Suppressor macrophage treated with lipopolysaccharide for 1 hour (primary cell): ENCODE results near the gene KDM4B.
"Not testable (repeated sequence)": the region's sequence is repeated elsewhere in the genome, so short reads cannot be mapped to it uniquely, and the experiment has no call there.

ENCODE experiments used
- DNase-seq, 3 donors: peaks; one replicate each; pipeline ENCODE4 v3.0.0-alpha.2; 2020 to 2022

Gene KDM4B

DNA sequence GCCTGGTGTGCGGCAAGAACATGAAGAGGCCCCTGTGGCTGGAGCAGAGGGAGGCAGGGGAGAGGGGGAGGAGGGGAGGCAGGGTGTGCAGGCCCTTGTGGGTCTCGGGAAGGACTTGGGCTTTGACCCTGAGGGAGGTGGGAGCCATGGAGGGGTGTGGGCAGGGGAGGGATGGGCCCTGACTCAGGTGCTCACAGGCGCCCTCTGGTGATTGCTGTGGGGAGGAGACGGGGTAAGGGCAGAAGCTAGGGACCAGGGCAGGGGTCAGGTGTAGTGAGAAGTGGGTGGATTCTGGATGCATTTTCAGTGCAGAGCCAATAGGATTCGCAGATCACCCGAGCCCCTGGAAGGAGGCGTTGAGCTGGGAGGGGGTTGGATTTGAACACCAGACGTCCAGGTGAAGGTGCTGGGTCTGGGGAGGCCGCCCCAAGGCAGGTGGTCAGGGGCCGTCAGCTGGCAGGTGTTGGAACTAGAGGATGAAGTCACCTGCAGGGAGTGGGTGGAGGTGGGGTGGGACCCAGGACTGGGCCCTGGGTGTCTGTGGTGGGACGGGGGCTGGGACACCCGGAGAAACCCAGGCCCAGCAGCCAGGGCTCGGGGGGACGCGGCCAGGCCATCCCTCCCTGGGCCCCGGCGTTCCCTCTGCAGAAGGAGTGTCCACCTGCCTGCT, 185.4 kb downstream of the KDM4B start:
- DNase-seq = peak; percentile 37 to 68 (median 46)

DNA sequence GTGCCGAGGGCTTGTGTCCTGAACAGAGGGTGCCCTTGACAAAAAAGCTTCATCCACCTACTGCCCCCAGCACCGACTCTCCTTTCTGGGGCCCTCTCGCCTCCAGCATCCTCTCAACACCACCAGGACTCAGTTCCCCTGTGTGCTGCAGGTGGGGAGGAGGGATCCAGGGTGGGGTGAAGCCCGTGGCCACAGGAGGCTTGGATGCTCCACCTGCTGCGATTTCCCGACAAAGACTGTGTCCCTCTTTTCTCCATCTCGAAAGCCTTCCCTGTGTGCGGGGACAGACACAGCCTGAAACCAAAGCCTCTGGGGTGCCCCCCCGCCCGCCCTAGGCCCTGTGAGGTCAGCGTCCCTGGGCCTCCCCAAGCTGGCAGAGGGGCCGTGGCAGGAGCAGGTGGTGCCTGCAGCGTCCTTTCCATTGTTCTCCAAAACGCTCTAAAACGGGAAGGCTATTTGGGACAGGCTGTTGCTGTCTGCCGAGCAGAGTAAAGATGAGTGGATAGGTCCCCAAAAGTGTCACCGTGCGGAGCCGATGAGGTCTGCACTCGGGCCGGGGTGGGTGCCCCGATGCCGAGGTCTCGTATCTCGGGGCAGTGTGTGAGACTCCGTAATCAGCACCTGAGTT, 186.0 kb downstream of the KDM4B start:
- no peak for DNase-seq

DNA sequence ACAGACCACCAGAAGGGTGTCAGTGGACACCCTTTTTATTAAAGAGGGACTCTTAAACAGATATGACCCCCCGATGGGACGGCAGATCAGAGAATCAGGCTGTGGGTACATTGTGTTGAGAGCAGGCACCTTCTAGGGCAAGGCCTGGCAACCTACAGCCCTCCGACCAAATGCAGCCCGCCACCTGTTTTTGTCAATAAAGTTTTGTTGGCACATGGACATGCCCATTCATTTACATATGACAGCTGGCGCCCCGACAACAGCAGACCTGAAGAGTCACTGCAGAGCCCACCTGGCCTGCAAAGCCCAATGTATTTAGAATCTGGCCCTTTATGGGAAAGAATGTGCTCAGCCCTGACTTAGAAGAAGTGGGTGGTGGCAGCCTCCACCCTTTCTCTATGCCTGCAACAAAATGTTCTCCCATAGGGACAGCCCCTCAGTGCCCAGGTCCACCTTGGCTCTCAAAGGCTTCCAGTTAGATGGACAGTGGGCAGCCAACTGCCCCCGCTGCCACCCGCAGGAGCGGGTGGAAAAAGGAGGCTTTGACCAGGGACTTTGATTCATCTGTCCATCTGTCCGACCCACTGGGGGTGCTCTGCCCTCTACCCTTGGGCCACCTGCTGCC, 186.8 kb downstream of the KDM4B start:
- no peak for DNase-seq

DNA sequence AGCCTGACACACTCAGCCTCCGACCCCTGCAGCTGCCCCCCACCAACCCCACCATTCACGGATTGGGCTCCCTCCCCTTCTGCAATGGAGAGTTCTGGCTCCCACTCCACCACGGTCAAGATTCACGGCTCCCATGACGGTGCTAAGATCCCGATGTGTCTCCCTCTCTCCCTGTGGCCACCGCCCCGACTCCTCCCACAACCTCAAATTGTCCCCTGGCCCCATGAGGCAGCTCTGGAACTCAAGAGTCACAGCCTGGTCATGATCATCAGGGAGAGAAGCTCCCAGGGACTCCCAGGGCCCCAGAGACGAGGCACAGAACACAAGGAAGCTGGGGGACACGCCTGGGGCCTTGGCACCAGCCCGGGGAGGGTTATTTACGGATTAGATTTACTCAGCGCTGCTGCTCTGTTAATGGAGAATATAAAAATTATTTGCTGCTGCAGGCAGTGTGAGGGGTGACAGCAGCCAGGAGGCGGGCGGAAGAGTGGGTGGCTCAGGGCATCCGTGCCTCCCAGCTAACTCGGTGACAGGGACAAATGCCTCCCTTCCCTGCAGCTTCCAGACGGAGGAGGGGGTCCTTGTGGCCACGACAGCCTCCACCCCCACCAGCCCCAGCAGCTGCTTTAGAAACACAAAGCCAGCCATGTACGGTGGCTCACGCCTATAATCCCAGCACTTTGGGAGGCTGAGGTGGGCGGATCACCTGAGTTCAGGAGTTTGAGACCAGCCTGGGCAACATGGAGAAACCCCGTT, 187.5 kb downstream of the KDM4B start:
- no peak for DNase-seq

DNA sequence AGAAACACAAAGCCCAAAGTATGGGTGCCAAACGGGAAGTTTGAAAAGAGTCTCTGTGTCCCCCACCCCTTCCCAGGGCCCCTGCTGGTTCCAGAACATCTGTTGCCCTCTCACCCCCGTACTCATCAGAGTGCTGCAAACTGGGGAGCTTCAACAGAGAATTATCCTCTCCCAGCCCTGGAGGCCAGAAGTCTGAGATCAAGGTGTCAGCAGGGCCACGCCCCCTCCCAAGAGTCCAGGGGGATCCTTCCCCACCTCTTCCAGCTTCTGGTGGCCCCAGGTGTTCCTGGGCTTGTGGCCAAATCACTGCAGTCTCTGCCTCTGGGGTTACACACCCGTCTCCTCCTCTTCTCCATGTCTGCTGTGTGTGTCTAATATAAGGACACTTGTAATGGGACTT, 188.3 kb downstream of the KDM4B start:
- no peak for DNase-seq

DNA sequence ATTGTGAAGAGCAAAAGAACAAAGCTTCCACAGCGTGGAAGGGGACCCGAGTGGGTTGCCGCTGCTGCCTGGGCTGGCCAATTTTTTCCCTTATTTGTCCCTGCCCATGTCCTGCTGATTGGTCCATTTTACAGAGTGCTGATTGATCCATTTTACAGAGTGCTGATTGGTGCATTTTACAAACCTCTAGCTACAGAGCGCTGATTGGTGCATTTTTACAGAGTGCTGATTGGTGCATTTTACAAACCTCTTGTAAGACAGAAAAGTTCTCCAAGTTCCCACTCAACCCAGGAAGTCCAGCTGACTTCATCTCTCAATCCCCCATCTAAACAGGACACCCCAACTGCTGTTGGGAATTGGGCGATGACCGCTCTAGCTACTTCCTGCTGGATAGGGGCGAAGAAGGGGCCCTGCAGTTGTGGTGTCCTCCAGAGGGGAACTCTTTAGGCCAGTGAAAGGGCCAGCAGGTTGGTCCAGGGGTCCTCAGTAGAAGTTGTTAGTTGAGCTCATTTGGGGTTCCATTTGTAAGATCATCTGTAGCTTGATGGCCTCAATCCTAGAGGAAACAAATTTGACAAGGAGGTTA, 189.7 kb downstream of the KDM4B start:
- DNase-seq = not testable (repeated sequence)

DNA sequence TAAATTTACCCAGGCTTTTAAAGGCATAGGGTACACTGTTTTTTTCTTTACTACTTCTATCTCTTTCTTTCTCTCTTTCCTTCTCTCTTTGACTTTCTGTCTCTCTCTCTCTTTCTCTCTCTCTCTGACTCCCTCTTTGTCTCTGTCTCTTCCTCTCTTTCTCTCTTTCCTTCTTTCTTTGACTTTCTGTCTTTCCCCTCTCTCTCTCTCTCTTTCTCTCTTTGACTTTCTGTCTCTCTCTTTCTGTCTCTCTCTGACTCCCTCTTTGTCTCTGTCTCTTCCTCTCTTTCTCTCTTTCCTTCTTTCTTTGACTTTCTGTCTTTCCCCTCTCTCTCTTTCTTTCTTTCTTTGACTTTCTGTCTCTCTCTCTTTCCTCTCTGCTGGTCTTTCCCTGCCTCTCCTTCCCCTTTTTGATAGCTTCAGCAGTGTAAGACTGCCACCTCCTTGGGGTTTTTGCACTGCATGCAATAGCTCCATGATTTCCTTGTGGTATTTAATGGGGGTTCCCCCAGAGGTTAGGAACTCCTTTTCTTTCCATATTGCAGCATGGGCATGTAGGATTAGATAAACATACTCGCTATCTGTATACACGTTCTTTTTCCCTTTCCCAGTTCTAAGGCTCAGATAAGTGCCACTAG, 191.4 kb downstream of the KDM4B start:
- peak; percentile 59 to 65 (median 63) for DNase-seq

DNA sequence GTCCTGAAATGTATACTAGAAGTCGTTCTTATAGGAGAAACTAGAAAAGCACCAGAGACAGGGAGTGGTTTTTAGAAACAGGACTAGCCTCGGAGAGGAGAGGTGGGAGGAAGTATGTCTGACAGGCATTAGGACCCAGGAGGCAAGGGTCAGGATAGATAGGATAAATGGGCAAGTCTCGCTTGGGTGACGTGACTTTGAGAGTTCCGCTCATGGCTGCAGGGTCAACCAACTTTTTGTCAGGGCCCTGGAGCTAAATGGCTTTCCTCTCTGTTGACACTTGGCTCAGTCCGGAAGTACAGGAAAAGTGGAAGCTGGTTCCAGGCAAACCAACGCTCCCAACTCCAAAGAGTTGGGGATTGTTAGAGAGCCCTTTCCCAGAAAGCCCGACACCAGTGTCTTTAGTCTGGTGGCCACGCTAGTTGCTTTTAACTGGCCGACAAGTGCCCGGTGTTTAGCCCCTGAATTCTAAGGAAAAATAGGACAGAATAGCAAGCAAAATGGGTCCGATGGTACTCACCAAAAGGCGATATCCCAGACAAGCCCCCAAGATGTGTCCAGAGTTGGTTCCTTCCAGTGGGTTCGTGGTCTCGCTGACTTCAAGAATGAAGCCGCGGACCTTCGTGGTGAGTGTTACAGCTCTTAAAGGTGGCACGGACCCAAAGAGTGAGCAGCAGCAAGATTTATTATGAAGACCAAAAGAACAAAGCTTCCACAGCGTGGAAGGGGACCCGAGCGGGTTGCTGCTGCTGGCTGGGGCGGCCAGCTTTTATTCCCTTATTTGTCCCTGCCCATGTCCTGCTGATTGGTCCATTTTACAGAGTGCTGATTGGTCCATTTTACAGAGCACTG, 196.2 kb downstream of the KDM4B start:
- DNase-seq = not testable (repeated sequence)

DNA sequence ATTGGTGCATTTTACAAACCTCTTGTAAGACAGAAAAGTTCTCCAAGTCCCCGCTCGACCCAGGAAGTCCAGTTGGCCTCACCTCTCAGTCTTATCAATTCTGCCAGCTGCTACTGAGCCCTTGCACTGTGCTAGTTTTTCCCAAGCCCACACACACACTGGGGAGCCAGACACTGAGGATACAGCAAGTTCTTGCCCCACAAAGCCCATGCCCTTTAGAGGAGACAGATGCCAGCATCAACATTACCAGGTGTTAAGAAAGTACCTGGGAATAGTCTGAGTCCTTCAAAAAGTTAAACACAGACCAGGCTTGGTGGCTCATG, 196.7 kb downstream of the KDM4B start:
- no peak for DNase-seq

DNA sequence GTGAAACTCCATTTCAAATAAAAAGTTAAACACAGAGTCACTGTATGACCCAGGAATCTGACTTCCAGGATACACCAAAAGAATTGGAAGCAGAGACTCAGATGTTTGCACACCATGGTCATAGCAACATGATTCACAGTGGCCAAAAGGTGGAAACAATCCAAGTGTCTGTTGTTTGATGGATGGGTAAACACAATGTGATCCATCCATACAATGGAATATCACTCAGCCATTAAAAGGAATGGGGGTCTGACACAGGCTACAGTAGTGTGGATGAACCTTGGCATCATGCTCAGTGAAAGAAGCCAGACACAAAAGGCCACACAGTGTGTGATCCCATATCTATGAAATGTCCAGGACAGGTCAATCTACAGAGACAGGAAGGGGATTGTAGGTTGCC, 197.3 kb downstream of the KDM4B start:
- no peak for DNase-seq

DNA sequence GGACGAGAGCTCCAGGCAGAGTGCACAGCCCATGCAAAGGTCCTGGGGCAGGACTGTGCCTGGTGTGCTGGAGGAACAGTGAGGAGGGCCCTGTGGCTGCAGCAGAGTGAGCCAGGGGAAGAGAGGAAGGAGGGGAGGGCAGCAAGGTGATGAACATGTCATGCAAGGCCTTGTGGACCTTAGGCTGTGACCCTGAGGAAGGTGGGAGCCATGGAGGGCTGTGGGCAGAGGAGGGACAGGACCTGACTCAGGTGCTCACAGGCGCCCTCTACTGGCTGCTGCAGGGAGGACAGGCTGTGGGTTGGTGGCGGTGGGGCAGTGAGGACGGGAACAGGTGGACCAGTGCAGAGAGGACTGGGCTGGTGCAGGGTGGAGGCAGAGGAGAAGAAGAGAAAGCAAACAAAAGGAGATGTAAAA, 201.4 kb downstream of the KDM4B start:
- peak in 2 of 3 donors; percentile 37 to 45 for DNase-seq

DNA sequence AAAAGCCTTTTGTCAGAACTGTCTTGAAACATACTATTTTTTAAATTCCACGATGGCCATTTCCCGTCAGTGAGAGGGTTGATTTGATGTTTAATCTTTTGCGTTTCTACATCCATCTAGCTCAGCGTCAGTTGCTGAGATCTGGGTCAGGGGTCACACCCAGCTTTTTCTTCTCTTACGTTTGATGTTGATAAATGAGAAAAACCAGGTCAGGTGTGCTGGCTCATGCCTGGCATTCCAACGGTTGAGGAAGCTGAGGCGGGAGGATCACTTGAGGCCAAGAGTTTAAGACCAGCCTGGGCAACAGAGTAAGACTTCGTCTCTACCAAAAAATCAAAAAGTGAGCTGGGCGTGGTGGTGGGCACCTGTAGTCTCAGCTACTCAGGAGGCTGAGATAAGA, 202.8 kb downstream of the KDM4B start:
- no peak for DNase-seq

DNA sequence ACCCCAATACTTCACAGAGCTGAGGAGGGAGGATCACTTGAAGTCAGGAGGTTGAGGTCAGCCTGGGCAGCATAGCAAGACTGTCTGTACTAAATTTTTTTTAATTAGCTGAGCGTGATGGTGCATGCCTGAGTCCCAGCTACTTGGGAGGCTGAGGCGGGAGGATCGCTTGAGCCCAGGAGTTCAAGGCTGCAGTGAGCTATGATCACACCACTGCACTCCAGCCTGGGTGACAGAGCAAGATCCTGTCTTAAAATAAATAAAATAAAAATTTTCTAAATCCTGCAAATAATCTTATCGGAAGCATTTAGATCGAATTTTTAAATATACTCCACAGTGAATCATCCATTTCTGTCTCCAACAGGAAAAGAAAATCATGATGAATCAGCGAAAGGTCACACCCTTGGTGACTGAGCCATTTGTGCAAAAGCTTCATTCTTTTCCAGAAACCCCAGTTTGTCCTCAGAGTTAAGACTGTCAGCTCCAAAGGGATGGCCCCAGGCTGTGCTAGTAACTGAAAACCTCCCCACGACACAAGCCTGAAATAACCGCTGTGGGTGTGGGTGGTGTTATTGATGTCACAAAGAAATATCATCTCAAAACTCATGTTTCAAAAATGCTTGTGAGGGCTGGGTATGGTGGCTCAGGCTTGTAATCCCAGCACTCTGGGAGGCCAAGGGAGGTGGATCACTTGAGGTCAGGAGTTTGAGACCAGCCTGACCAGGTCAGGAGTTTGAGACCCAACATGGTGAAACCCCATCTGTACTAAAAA, 204.1 kb downstream of the KDM4B start:
- DNase-seq = peak; percentile 85 to 86 (median 85)

DNA sequence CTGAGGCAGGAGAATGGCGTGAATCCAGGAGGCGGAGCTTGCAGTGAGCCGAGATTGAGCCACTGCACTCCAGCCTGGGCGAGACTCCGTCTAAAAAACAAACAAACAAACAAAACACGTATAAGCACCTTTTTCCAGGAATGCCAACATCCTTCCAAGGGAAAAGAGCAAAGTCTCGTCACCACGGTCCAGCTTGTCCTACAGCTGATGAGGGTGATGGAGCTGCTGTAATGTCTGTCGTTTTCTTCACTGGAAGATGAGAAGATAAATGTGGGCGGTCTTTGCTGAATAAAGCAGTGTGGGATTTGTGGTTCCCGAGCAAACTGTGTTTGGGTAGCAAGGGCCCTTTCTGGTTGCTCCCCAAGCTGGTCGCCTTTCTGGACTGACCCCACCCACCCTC, 205.1 kb downstream of the KDM4B start:
- no peak for DNase-seq

DNA sequence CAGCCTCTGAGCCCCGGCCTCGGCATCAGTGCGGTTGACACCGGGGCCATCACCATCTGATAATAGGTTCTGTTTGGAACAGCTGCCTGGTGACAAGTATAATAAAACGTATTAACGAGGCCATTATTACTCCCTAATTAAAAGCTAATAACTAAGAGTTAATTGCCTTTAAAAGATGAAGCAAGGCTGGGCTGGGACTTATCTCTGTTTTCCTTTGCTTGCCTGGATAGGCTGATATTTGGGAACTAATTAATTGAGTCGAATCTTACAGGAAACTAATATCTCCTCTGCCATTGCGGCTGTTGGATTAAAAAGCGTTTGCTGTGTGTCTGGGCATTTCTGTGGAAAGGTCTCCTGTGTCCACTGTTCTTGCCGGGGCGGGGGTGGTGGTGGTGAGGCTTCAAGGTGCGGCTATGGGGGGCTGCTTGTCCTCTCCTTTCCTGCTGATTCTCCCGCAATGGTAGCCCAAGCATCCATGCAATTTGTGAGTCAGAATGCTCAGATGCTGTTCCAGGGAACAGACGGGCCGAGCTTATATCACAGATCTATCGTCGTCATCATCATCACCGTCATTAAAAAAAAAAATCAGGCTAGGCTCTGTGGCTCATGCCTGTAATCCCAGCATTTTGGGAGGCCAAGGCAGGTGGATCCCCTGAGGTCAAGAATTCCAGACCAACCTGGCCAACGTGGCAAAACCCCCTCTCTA, 209.0 kb downstream of the KDM4B start:
- no peak for DNase-seq

DNA sequence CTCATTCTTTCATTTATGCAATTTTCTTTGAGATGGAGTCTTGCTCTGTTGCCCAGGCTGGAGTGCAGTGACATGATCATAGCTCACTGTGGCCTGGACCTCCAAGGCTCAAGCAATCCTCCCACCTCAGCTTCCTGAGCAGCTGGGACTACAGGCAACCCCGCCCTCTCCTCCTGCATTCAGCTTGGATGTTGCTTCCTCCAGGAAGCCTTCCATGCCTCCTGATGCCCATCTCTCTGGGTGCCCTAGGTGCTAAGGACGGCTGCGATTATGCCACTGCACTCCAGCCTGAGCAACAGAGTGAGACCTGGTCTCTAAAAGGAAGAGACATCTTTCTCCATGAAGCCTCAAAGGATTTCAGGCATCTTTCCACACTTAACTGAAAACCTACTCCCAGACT, 209.9 kb downstream of the KDM4B start:
- DNase-seq = no peak

DNA sequence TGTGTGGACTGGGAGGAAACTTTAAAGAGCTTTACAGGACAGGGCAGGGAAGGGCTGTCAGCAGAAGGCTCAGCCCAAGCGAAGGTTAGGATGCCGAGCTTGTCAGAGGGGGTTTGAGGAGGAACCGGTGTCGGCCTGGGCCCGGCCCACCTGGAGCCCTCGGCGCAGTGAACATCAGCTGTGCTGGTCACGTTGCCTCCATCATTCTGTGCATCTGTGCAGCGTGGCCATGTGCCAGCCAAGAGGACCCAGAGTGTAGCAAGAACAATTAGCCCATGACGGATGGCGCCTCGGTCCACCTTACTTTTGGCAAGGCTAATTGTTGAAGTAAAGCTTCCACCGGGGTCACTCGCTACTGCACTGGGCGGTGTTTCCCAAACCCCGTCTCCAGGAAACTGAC, 210.3 kb downstream of the KDM4B start:
- no peak for DNase-seq

DNA sequence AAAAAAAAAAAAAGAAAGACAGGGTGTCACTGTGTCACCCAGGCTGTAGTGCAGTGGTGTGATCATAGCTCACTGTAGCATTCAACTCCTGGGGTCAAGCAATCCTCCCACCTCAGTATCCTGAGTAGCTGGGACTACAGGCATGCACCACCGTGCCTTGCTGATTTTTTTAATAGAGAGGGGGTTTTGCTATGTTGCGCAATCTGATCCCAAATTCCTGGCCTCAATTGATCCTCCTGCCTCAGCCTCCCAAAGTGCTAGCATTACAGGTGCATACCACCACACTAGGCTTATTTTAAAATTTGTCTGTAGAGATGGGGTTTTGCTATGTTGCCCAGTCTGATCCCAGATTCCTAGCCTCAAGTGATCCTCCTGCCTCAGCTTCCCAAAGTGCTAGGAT, 212.4 kb downstream of the KDM4B start:
- DNase-seq = no peak

DNA sequence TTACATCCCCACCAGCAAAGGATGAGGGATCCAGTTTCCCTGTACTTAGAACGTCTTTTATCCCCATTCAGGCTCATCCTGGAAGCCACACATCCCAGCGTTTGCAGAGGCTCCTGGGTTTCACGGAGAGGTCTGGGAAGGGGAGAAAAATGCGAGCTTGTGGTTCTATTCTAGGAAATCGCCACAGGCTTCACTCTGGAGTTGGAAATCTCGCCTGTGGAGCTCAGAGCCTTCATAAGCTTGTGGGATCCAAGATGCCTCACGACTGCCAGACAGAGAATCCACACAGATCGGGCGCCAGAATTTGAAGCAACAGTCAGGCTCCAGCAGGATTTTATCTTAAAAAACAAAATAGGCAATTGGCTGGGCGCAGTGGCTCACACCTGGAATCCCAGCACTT, 213.8 kb downstream of the KDM4B start:
- no peak for DNase-seq

DNA sequence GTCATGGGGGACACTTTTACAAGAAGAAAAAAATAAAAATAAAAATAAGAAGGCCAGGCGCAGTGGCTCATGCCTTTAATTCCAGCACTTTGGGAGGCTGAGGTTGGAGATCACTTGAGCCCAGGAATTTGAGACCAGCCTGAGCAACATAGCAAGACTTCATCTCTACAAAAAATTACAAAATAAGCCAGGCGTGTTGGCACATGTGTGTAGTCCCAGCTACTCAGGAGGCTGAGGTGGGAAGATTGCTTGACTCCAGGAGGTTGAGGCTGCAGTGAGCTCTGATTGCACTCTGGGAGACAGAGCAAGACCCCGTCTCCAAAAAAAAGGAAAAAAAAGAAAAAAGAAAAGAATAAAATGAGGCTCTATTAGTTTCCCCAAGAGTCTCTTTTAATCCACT, 214.7 kb downstream of the KDM4B start:
- no peak for DNase-seq

DNA sequence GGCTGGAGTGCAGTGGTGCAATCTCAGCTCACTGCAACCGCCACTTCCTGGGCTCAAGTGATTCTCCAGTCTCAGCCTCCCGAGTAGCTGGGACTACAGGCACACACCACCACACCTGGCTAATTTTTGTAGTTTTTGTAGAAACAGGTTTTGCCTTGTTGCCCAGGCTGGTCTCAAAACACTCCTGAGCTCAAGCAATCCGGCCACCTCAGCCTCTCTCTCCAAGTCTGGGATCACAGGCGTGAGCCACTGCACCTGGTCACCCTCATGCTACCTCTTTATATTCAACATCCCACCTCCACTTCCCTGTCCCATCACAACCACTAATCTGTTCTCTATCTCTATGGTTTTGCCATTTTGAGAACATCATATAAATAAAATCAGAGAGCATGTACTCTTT, 216.0 kb downstream of the KDM4B start:
- DNase-seq = no peak
